ENCODE data around the gene GJD3. TPM values are rescaled to one million over a fixed set of nuclear protein-coding genes. Genes with fewer than 3 reads are reported as not detected.

GJD3 gene
- total and polyA plus RNA-seq, 2 donors (not counting 3 experiments of a cell fraction or from before 2014, with no cell fraction given), result 0.10 to 0.40 TPM

- dilution Hi-C loops (cut with MboI; ENCODE audit: extremely low pct_ligation_motif_present, low sequenced_read_pairs), result no loop called here
- BruUV-seq (replicated peaks), result no TSS peak
Measured at GRCh38 chr17:40372031-40372430, 7.5 kb upstream of the GJD3 start.

GRCh38 chr17:40371261-40371929 lies 6.9 kb upstream of the GJD3 start:
- BruUV-seq (replicated peaks), result no TSS peak
- no peak overlapping the region for H3K4me2 ChIP-seq (ENCODE audit: insufficient read depth, low read length)
- DNase-seq (ENCODE audit: low read depth, low spot score), result no peak
- H3K79me2 ChIP-seq (ENCODE audit: control insufficient read depth, insufficient read depth, low read length), result no peaks in the 10 kb centered on the region
- no peak for TF ChIP-seq POLR2AphosphoS5 (IDR thresholded peaks at IDR 0.05; ENCODE audit: insufficient read depth, low read depth, low read length)
- no peak overlapping the region for H3K4me3 ChIP-seq (replicated peaks in 1 of 3; ENCODE audit: insufficient read depth in 1 of 3, low read depth in 1 of 3, low read length in 3 of 3)
- ChIA-PET POLR2A (no interaction called here), CTCF (interaction anchor here (1.9 kb wide), 1 partner anchor 105 kb away, joined by 4 read pairs; no protein-coding TSS in a partner anchor)
- no peak overlapping the region for H3K27ac ChIP-seq (ENCODE audit: insufficient read depth, low read depth, low read length)
- H3K9me1 ChIP-seq (replicated peaks; ENCODE audit: control insufficient read depth, extremely low read depth, insufficient read depth, low read length), result no peaks in the 10 kb centered on the region
- H3K9me3 ChIP-seq (replicated peaks; ENCODE audit: control insufficient read depth, insufficient read depth, low read length), result no peaks in the 10 kb centered on the region
- H2AFZ ChIP-seq (ENCODE audit: low read depth, low read length), result no peak overlapping the region
- H3K27me3 ChIP-seq (ENCODE audit: control insufficient read depth in 2 of 2, insufficient read depth in 2 of 2, low read length in 2 of 2), result no peaks in the 10 kb centered on the region
- H3K9ac ChIP-seq (replicated peaks; ENCODE audit: extremely low read depth, insufficient read depth, low read length), result no peak overlapping the region
- FAIRE-seq, result no peak
- no peaks in the 10 kb centered on the region for H4K20me1 ChIP-seq (replicated peaks; ENCODE audit: control insufficient read depth, extremely low read depth, insufficient read depth, low read length)
- intact Hi-C loops (cut with micrococcal nuclease), result no loop called here
- dilution Hi-C loops (cut with MboI; ENCODE audit: extremely low pct_ligation_motif_present, low sequenced_read_pairs), result no loop called here
- H3K36me3 ChIP-seq (ENCODE audit: control insufficient read depth in 2 of 2, extremely low read depth in 1 of 2, insufficient read depth in 2 of 2, low read length in 2 of 2), result no peaks in the 10 kb centered on the region
- H3K4me1 ChIP-seq (ENCODE audit: control insufficient read depth, extremely low read depth, insufficient read depth, low read length), result no peaks in the 10 kb centered on the region

More at GRCh38 chr17:40372031-40372430, 7.5 kb upstream of the GJD3 start:
- H2AFZ ChIP-seq (ENCODE audit: low read depth, low read length), result no peak overlapping the region
- no peak for FAIRE-seq
- intact Hi-C loops (cut with micrococcal nuclease), result no loop called here
- H4K20me1 ChIP-seq (replicated peaks; ENCODE audit: control insufficient read depth, extremely low read depth, insufficient read depth, low read length), result no peaks in the 10 kb centered on the region
- no peak overlapping the region for H3K9ac ChIP-seq (replicated peaks; ENCODE audit: extremely low read depth, insufficient read depth, low read length)
- DNase-seq (ENCODE audit: low read depth, low spot score), result no peak
- H3K79me2 ChIP-seq (ENCODE audit: control insufficient read depth, insufficient read depth, low read length), result no peaks in the 10 kb centered on the region
- CTCF ChIA-PET, result interaction anchor here (1.9 kb wide), 1 partner anchor 104 kb away, joined by 4 read pairs; no protein-coding TSS in a partner anchor
- no peaks in the 10 kb centered on the region for H3K9me1 ChIP-seq (replicated peaks; ENCODE audit: control insufficient read depth, extremely low read depth, insufficient read depth, low read length)
- H3K4me1 ChIP-seq (ENCODE audit: control insufficient read depth, extremely low read depth, insufficient read depth, low read length), result no peaks in the 10 kb centered on the region
- H3K27ac ChIP-seq (ENCODE audit: insufficient read depth, low read depth, low read length), result no peak overlapping the region
- POLR2A ChIA-PET, result no interaction called here
- no peak overlapping the region for H3K4me3 ChIP-seq (replicated peaks in 1 of 3; ENCODE audit: insufficient read depth in 1 of 3, low read depth in 1 of 3, low read length in 3 of 3)
- H3K4me2 ChIP-seq (ENCODE audit: insufficient read depth, low read length), result no peak overlapping the region
- H3K36me3 ChIP-seq (ENCODE audit: control insufficient read depth in 2 of 2, extremely low read depth in 1 of 2, insufficient read depth in 2 of 2, low read length in 2 of 2), result no peaks in the 10 kb centered on the region
- no peaks in the 10 kb centered on the region for H3K9me3 ChIP-seq (replicated peaks; ENCODE audit: control insufficient read depth, insufficient read depth, low read length)
- TF ChIP-seq MAX (IDR thresholded peaks at IDR 0.05; ENCODE audit: insufficient read depth, insufficient read length) (no peak), GATA2 (IDR thresholded peaks at IDR 0.05; ENCODE audit: insufficient read depth, insufficient read length, low read depth, low read length) (no peak)
- H3K27me3 ChIP-seq (ENCODE audit: control insufficient read depth in 2 of 2, insufficient read depth in 2 of 2, low read length in 2 of 2), result no peaks in the 10 kb centered on the region

Data from endothelial cell of umbilical vein (primary cell).